CD4-positive, alpha-beta T cell (primary cell): ENCODE data around the gene P2RY12. TPM values are rescaled to one million over a fixed set of nuclear protein-coding genes. Genes with fewer than 3 reads are reported as not detected.

Experiments used
- ATAC-seq: fragments of 200-7000 bp; cut with Tn5 transposase; one replicate; pipeline ENCODE4 v1.10.0; 2022; ENCODE audit warnings: mild to moderate bottlenecking; ENCODE audit not compliant: poor library complexity
- CTCF ChIA-PET: fragments of 350-600 bp; sonication (Branson Sonifier 250); formaldehyde crosslinking; loops from one replicate; lab custom pipeline; 2021; ENCODE audit warnings: antibody characterized with exemption, inconsistent platforms; lab: Charles Lee
- POLR2A ChIA-PET: fragments of 350-600 bp; sonication (Branson Sonifier 250); formaldehyde crosslinking; loops from one replicate; lab custom pipeline; 2021; ENCODE audit warnings: antibody characterized with exemption, inconsistent platforms; lab: Charles Lee
- DNase-seq, 14 experiments: peaks; one replicate each; pipeline ENCODE4 v3.0.0-alpha.2; 2013 to 2020; ENCODE audit warnings: mixed read lengths in 2 of 14
- H3K27ac ChIP-seq, 2 donors: one replicate each; pipeline versions ENCODE4 v1.5.1 to v1.7.0; 2013; ENCODE audit warnings: low read length in 2 of 2, low read depth in 1 of 2, mild to moderate bottlenecking in 1 of 2
- H3K27me3 ChIP-seq, 2 experiments: 1 replicate in 1 of 2; 2 replicates in 1 of 2; pipeline versions ENCODE4 v1.6.1 to v1.7.0; 2013; ENCODE audit warnings: low read length in 2 of 2, control low read depth in 1 of 2, mild to moderate bottlenecking in 1 of 2, moderate library complexity in 1 of 2; ENCODE audit not compliant: insufficient read depth in 2 of 2, control insufficient read depth in 1 of 2
- H3K36me3 ChIP-seq: one replicate; pipeline ENCODE4 v1.6.1; 2013; ENCODE audit warnings: low read length, control low read depth; ENCODE audit not compliant: insufficient read depth
- H3K4me1 ChIP-seq: one replicate; pipeline ENCODE4 v1.6.1; 2013; ENCODE audit warnings: low read length, control low read depth; ENCODE audit not compliant: insufficient read depth
- H3K4me3 ChIP-seq: one replicate; pipeline ENCODE4 v1.5.1; 2013; ENCODE audit warnings: mild to moderate bottlenecking, low read length, moderate library complexity
- H3K9me3 ChIP-seq, 2 experiments: 1 replicate in 1 of 2; 2 replicates in 1 of 2; pipeline versions ENCODE4 v1.6.1 to v1.7.0; 2013; ENCODE audit warnings: low read length in 2 of 2, mild to moderate bottlenecking in 2 of 2, control low read depth in 1 of 2, moderate library complexity in 1 of 2; ENCODE audit not compliant: control insufficient read depth in 1 of 2, insufficient read depth in 1 of 2
- H3K27ac Mint-ChIP-seq: one replicate; pipeline ENCODE4 v1.8.0; 2020; ENCODE audit warnings: mixed read lengths
- H3K27me3 Mint-ChIP-seq: one replicate; pipeline ENCODE4 v1.8.0; 2021; ENCODE audit warnings: mixed read lengths
- H3K36me3 Mint-ChIP-seq: one replicate; pipeline ENCODE4 v1.8.0; 2021; ENCODE audit warnings: low read depth, mixed read lengths
- H3K4me1 Mint-ChIP-seq: one replicate; pipeline ENCODE4 v1.8.0; 2021; ENCODE audit warnings: low read depth, mixed read lengths
- H3K4me3 Mint-ChIP-seq: one replicate; pipeline ENCODE4 v1.8.0; 2020; ENCODE audit warnings: mild to moderate bottlenecking, mixed read lengths
- H3K9me3 Mint-ChIP-seq: one replicate; pipeline ENCODE4 v1.8.0; 2020; ENCODE audit warnings: mixed read lengths
- CTCF ChIP-seq: fragments of 200-600 bp; IDR thresholded peaks from one replicate; pipeline ENCODE4 v1.8.0; 2022; ENCODE audit warnings: antibody characterized with exemption, mild to moderate bottlenecking
- intact Hi-C, 2 experiments: fragments of 100-400 bp; cut with DNase I in 1 of 2; cut with micrococcal nuclease in 1 of 2; formaldehyde crosslinking; loops; one replicate each; pipeline versions ENCODE4 v1.15.1 to v1.9.0; 2023 to 2025; cut with DNase I, micrococcal nuclease
- total RNA-seq, 174 experiments: library from RNA in 2 of 174; stranded (reverse) in 2 of 174; gene quantifications; one replicate each; pipeline ENCODE4 v1.2.3 and lab custom pipeline; 2021 to 2026

Gene P2RY12
- total RNA-seq, 2 experiments from 2014 or later, result not detected

DNA sequence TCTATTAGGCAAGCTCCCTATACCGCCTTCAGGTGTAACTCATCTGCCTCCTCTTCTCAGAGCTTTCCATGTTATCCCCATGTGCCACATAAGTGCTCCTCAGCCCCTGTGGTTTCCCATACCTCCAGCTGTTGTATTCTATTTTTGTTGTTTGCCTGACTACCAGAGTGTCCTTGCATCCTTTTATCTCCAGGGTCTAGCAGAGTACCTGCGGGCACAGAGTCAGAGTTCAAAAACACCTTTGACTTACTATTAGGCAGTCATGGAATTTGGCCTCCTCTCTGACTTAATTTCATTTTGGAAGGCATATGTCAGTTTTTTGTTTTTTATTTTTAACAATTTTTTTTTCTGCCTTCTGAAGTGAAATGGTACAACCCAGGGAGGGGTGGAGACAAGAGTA is 75.0 kb downstream of the P2RY12 start:
- CTCF ChIA-PET, result no interaction called here
- ATAC-seq (no peak), DNase-seq (no peak)
- intact Hi-C loops, result no loop called here
- H3K27ac Mint-ChIP-seq, result no peak overlapping the region
- H3K4me3 Mint-ChIP-seq, result no peak overlapping the region
- no peaks in the 10 kb centered on the region for H3K27me3 Mint-ChIP-seq
- H3K27ac ChIP-seq, result no peak overlapping the region
- no peaks in the 10 kb centered on the region for H3K9me3 ChIP-seq
- no peaks in the 10 kb centered on the region for H3K27me3 ChIP-seq
- peaks cover 4% of the 10 kb centered on the region for H3K4me1 ChIP-seq
- POLR2A ChIA-PET, result no interaction called here
- H3K36me3 Mint-ChIP-seq, result no peaks in the 10 kb centered on the region
- TF ChIP-seq CTCF, result no peak
- H3K4me1 Mint-ChIP-seq, result peaks cover 5% of the 10 kb centered on the region
- H3K36me3 ChIP-seq, result no peaks in the 10 kb centered on the region
- no peak overlapping the region for H3K4me3 ChIP-seq
- H3K9me3 Mint-ChIP-seq, result no peaks in the 10 kb centered on the region

DNA sequence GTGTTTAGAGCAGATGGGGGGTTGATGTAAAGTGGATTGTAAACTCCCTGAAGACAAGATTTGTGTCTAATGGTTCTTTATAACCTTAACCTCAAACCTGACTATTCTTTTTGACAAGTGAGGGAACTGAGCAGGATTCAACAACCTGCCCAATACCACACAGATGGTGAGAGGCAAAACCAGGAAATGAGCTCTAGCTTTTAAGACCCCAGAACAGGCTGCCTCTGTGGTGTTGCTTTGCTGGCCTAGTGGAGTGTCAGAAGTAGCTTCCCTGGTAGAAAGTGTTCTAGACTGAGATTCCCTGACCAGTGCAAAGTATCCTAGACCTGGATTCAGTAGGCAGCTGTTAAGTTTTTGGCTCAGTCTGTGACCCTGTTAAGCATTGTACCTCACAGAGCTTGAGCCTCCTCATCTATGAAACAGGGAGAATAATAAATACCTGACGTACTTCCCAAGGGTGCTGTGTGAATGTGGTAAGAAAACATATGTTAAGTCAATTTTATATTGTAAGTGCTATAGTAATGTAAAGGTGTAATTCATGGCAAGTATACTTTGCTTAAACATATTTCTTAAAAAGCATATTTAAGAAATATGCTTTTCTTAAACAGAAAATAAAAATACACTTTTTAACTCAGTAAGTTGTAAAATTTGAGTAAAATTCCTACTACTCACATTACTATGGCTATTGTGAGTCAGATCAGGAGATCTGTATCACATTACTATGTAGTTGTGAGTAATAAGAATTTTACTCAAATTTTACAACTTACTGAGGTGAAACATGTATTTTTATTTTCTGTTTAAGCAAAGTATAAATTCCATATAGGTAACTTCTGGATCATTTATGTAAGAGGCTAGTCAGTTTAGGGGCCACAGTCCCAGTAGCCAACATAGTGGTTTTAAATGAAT is 76.7 kb downstream of the P2RY12 start:
- Mint-ChIP-seq H3K36me3 (no peaks in the 10 kb centered on the region), H3K4me3 (no peak overlapping the region), H3K9me3 (no peaks in the 10 kb centered on the region), H3K27me3 (peaks cover 4% of the 10 kb centered on the region), H3K4me1 (peaks cover 5% of the 10 kb centered on the region), H3K27ac (no peak overlapping the region)
- POLR2A ChIA-PET, result no interaction called here
- DNase-seq (no peak), ATAC-seq (no peak)
- CTCF ChIA-PET, result no interaction called here
- no peaks in the 10 kb centered on the region for H3K27me3 ChIP-seq
- intact Hi-C loops, result no loop called here
- H3K4me3 ChIP-seq, result no peak overlapping the region
- H3K9me3 ChIP-seq, result no peaks in the 10 kb centered on the region
- peaks cover 4% of the 10 kb centered on the region for H3K4me1 ChIP-seq
- no peak overlapping the region for H3K27ac ChIP-seq
- H3K36me3 ChIP-seq, result no peaks in the 10 kb centered on the region
- TF ChIP-seq CTCF, result no peak

DNA sequence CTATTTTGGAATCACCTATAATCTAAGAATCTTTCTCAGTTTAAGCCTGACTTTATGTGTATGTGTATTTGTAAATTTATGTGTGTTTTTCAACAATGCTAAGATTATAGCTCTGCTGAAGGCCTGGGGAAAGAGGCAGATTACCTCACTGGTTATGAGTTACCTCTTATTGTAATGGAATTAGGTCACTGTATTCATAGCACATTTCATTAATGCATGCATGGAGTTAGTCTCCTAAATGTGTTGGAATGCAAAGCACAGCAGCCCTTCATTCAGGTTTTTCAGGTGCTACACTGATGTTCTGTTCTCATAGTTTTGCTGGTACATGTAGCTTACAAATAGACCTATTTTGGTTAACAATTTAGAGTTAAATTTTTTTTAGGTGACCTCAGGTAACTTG is 77.4 kb downstream of the P2RY12 start:
- Histone ChIP-seq H3K4me1 (peaks cover 4% of the 10 kb centered on the region), H3K4me3 (no peak overlapping the region), H3K27ac (no peak overlapping the region), H3K36me3 (no peaks in the 10 kb centered on the region), H3K9me3 (no peaks in the 10 kb centered on the region), H3K27me3 (no peaks in the 10 kb centered on the region)
- CTCF ChIA-PET, result no interaction called here
- Mint-ChIP-seq H3K36me3 (no peaks in the 10 kb centered on the region), H3K4me1 (peaks cover 5% of the 10 kb centered on the region), H3K27me3 (peaks cover 8% of the 10 kb centered on the region), H3K9me3 (no peaks in the 10 kb centered on the region), H3K4me3 (no peak overlapping the region), H3K27ac (no peak overlapping the region)
- no peak for TF ChIP-seq CTCF
- intact Hi-C loops, result no loop called here
- no peak for DNase-seq
- no peak for ATAC-seq
- POLR2A ChIA-PET, result no interaction called here
